Stimulated activated CD4-positive, alpha-beta T cell treated with anti-CD3 and anti-CD28 coated beads, Interleukin-15, amount 100 ng/mL, for 48 hours (primary cell): Measurements from ENCODE around the gene ZSCAN5A.
"Not testable (repeated sequence)": the region's sequence is repeated elsewhere in the genome, so short reads cannot be mapped to it uniquely, and the experiment has no call there.

ENCODE experiments used
- DNase-seq, 2 donors: peaks; one replicate each; pipeline ENCODE4 v3.0.0-alpha.2; 2020; ENCODE audit warnings: low read depth in 2 of 2

ZSCAN5A gene

GRCh38 chr19:56210036-56210435 lies 104.6 kb downstream of the ZSCAN5A start:
- DNase-seq: not testable (repeated sequence)

- no peak for DNase-seq
Measured at GRCh38 chr19:56209091-56209490, 105.5 kb downstream of the ZSCAN5A start.

GRCh38 chr19:56207581-56207980 lies 107.1 kb downstream of the ZSCAN5A start:
- DNase-seq: not testable (repeated sequence)

- no peak for DNase-seq
Measured at GRCh38 chr19:56201973-56202372, 112.7 kb downstream of the ZSCAN5A start, which contains the start of gene ZSCAN5C. Gene ZSCAN5C, plus strand, starts transcription at chr19:56202273. Its CDS starts 3,641 bp downstream, at chr19:56205914.

GRCh38 chr19:56199687-56200086 lies 115.0 kb downstream of the ZSCAN5A start:
- no peak for DNase-seq

- DNase-seq: not testable (repeated sequence)
Measured at GRCh38 chr19:56197646-56198045, 117.0 kb downstream of the ZSCAN5A start, which contains the start of gene ZSCAN5B. Gene ZSCAN5B, minus strand, starts transcription at chr19:56197783. Its CDS starts 4,731 bp downstream, at chr19:56193052.

GRCh38 chr19:56193981-56194640 lies 120.5 kb downstream of the ZSCAN5A start:
- DNase-seq: no peak

GRCh38 chr19:56191711-56192110 lies 122.9 kb downstream of the ZSCAN5A start:
- no peak for DNase-seq

GRCh38 chr19:56191115-56191514 lies 123.5 kb downstream of the ZSCAN5A start:
- DNase-seq: no peak

GRCh38 chr19:56189785-56190184 lies 124.9 kb downstream of the ZSCAN5A start:
- no peak for DNase-seq

- DNase-seq: no peak
Measured at GRCh38 chr19:56177564-56178243, 136.9 kb downstream of the ZSCAN5A start.

- DNase-seq: no peak
Measured at GRCh38 chr19:56176881-56177280, 137.8 kb downstream of the ZSCAN5A start.

GRCh38 chr19:56176310-56176709 lies 138.3 kb downstream of the ZSCAN5A start:
- DNase-seq: not testable (repeated sequence)

GRCh38 chr19:56175861-56176307 lies 138.8 kb downstream of the ZSCAN5A start, which contains the start of gene GALP:
Gene GALP, plus strand, starts transcription at chr19:56176008. Its CDS starts 1,101 bp downstream, at chr19:56177109.
- not testable (repeated sequence) for DNase-seq

GRCh38 chr19:56174550-56174949 lies 140.1 kb downstream of the ZSCAN5A start:
- no peak for DNase-seq

- no peak for DNase-seq
Measured at GRCh38 chr19:56174086-56174485, 140.6 kb downstream of the ZSCAN5A start.
